Upper lobe of right lung (tissue), 1 donor: ENCODE data around the gene ZCWPW1. TPM values are rescaled to one million over a fixed set of nuclear protein-coding genes. Genes with fewer than 3 reads are reported as not detected.

ENCODE experiments used
- ATAC-seq: fragments of 200-7000 bp; cut with Tn5 transposase; one replicate; pipeline ENCODE4 v1.9.1; 2020; ENCODE audit warnings: mild to moderate bottlenecking, moderate library complexity
- DNase-seq: peaks from one replicate; pipeline ENCODE4 v3.0.0-alpha.2; 2020
- H3K27ac ChIP-seq: fragments of 200-600 bp; one replicate; pipeline ENCODE4 v1.8.0; 2022
- H3K27me3 ChIP-seq: fragments of 200-600 bp; one replicate; pipeline ENCODE4 v1.8.0; 2022; ENCODE audit warnings: mild to moderate bottlenecking
- H3K36me3 ChIP-seq: fragments of 200-600 bp; one replicate; pipeline ENCODE4 v1.8.0; 2022
- H3K4me1 ChIP-seq: fragments of 200-600 bp; one replicate; pipeline ENCODE4 v1.8.0; 2022
- H3K4me3 ChIP-seq: fragments of 200-600 bp; one replicate; pipeline ENCODE4 v1.8.0; 2022; ENCODE audit warnings: mild to moderate bottlenecking
- H3K9me3 ChIP-seq: fragments of 200-600 bp; one replicate; pipeline ENCODE4 v1.8.0; 2022
- intact Hi-C: fragments of 100-400 bp; cut with DNase I; formaldehyde crosslinking; loops from one replicate; pipeline ENCODE4 v1.11.0; 2022
- total RNA-seq: library from RNA; stranded (reverse); fragmentation: NEBNext Ultra II Directional; extraction: Animal tissue kit (Norgen Biotek cat#: 25700); gene quantifications from one replicate; pipeline ENCODE4 v1.2.1, GENCODE V29; 2021
- TF ChIP-seq, protein P1 (sequence below): fragments of 200-600 bp; IDR thresholded peaks from one replicate; pipeline ENCODE4 v1.8.0; 2022; ENCODE audit warnings: antibody characterized with exemption
- donor health status: DM: no; HTN: yes; CAD: no; lungs with severe emphysema.

Gene ZCWPW1
- total RNA-seq, 1 donor from 2014 or later = 4.8 TPM

DNA sequence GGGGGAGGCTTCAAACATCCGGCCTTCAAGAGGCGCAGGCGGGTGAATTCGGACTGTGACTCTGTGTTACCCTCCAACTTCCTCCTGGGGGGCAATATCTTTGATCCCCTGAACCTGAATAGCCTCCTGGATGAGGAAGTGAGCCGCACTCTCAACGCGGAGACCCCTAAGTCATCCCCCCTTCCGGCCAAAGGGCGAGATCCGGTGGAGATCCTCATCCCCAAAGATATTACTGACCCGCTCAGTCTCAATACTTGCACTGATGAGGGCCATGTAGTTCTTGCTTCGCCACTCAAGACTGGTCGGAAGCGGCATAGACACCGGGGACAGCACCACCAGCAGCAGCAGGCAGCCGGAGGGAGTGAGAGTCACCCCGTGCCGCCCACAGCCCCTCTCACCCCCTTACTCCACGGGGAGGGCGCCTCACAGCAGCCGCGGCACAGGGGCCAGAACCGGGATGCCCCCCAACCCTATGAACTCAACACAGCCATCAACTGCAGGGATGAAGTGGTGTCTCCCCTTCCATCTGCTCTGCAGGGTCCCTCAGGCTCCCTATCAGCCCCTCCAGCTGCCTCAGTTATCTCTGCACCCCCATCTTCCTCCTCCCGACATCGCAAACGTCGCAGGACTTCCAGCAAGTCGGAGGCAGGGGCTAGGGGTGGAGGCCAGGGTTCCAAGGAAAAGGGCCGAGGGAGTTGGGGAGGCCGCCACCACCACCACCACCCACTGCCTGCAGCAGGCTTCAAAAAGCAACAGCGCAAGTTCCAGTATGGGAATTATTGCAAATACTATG lies 2.2 kb upstream of the ZCWPW1 start:
- TF ChIP-seq, protein P1, sequence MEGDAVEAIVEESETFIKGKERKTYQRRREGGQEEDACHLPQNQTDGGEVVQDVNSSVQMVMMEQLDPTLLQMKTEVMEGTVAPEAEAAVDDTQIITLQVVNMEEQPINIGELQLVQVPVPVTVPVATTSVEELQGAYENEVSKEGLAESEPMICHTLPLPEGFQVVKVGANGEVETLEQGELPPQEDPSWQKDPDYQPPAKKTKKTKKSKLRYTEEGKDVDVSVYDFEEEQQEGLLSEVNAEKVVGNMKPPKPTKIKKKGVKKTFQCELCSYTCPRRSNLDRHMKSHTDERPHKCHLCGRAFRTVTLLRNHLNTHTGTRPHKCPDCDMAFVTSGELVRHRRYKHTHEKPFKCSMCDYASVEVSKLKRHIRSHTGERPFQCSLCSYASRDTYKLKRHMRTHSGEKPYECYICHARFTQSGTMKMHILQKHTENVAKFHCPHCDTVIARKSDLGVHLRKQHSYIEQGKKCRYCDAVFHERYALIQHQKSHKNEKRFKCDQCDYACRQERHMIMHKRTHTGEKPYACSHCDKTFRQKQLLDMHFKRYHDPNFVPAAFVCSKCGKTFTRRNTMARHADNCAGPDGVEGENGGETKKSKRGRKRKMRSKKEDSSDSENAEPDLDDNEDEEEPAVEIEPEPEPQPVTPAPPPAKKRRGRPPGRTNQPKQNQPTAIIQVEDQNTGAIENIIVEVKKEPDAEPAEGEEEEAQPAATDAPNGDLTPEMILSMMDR = no peak
- DNase-seq = peak; percentile 69
- H3K9me3 ChIP-seq = no peaks in the 10 kb centered on the region
- peaks cover 28% of the 10 kb centered on the region for H3K36me3 ChIP-seq
- peaks cover 44% of the 10 kb centered on the region for H3K4me1 ChIP-seq
- ATAC-seq = no peak
- intact Hi-C loops = no loop called here
- H3K27me3 ChIP-seq = no peaks in the 10 kb centered on the region
- H3K4me3 ChIP-seq = peak overlapping the region; percentile 90
- peak overlapping the region; percentile 100 for H3K27ac ChIP-seq

DNA sequence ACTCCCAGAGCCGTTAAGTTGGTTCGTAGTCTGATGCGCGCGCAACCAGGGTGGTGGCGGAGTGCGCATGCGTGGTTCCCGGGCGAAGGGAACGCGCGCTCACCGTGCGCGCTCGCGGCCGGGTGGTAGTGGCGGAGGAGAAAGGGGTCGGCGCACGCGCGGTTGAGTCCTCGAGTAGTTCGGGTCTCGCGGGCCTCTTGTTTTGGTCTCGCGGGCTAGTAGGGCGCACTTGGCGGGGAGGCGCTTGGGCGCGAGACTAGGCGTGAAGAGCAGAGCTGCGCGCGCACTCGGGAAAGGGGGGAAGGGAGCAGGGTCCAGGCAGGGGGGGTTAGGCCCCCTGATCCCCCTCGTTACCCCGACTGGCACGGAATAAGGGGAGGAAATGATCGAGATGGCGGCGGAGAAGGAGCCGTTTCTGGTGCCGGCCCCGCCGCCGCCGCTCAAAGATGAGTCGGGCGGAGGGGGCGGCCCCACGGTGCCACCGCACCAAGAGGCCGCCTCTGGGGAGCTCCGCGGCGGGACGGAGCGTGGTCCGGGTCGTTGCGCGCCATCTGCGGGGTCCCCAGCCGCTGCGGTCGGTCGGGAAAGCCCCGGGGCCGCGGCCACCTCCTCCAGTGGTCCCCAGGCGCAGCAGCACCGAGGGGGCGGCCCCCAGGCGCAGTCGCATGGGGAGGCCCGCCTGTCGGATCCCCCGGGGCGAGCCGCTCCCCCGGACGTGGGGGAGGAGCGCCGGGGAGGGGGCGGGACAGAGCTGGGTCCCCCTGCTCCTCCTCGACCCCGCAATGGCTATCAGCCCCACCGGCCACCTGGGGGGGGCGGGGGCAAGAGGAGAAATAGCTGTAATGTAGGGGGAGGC lies 1.4 kb upstream of the ZCWPW1 start, which contains the start of gene MEPCE:
TSS of gene MEPCE (plus strand) at position 195 of the 856 bp plus-strand sequence. CDS start at position 383, 188 bp downstream.
- no peaks in the 10 kb centered on the region for H3K9me3 ChIP-seq
- peak; percentile 99 for DNase-seq
- peaks cover 38% of the 10 kb centered on the region for H3K4me1 ChIP-seq
- TF ChIP-seq, protein P1 = no peak
- H3K27me3 ChIP-seq = no peaks in the 10 kb centered on the region
- peak; percentile 74 for ATAC-seq
- peak within 1 kb of the TSS; percentile 90 for H3K4me3 ChIP-seq
- peak within 1 kb of the TSS; percentile 100 for H3K27ac ChIP-seq
- H3K36me3 ChIP-seq = peaks cover 28% of the 10 kb centered on the region
- intact Hi-C loops = no loop called here

DNA sequence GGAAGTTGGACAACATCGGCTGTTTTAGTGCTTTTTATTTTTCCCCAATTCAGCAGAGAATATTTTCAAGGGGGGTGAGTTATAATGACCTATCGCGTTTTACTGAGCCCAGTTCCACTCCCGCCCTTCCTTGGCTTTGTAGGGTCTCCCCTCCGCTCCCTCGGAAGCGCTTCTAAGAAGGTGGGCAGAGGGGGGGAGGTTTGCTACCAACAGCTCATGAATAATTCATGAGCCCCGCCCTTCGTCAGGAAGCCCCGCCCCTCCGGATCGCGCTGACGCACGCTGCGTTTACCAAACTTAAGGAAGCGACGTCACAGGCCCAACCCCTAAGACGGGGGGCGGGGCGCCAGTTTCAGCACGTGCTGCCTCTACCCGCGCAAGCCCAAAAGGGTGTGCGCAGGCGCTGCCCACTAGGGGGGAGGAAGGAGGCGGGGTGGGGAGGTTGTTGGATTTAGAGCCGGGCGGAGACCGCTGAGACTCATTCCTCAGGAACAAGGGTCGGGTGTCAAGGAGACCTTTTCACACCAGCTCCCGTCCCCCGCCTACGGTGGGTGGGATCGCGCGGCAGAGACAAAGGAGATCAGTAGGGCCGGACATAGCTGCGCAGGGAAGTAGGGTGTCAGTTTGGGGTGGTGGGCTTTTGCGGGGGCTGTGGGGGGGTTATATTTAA lies 599 bp upstream of the ZCWPW1 start:
- H3K4me3 ChIP-seq = peak overlapping the region; percentile 90
- intact Hi-C loops = no loop called here
- ATAC-seq = peak; percentile 84
- no peaks in the 10 kb centered on the region for H3K9me3 ChIP-seq
- peak; percentile 100 for DNase-seq
- H3K27ac ChIP-seq = peak overlapping the region; percentile 100
- H3K36me3 ChIP-seq = peaks cover 20% of the 10 kb centered on the region
- no peaks in the 10 kb centered on the region for H3K27me3 ChIP-seq
- peaks cover 32% of the 10 kb centered on the region for H3K4me1 ChIP-seq
- TF ChIP-seq, protein P1 = peak; percentile 26

DNA sequence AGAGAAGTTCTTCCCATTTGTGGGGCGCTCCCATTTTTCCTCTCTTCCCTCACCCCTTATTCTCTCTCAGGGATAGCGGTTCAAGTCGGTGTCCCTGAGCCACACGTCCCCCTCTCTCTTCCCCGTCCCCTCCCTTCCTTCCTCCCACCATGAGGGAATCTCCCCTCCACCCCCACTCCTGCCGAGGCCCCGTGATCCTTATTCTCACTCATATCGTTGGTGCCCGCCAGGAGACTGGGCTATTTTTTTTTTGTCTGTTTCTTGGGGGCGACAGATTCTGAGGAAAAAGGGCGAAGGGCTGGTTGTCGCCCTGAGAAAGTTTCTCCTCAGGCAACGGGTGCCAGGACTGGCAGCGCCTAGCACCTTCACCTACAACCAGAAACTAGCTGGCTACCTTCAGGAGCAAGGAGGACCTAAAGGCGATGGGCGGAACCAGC lies 723 bp downstream of the ZCWPW1 start:
- peak overlapping the region; percentile 90 for H3K4me3 ChIP-seq
- DNase-seq = no peak

DNA sequence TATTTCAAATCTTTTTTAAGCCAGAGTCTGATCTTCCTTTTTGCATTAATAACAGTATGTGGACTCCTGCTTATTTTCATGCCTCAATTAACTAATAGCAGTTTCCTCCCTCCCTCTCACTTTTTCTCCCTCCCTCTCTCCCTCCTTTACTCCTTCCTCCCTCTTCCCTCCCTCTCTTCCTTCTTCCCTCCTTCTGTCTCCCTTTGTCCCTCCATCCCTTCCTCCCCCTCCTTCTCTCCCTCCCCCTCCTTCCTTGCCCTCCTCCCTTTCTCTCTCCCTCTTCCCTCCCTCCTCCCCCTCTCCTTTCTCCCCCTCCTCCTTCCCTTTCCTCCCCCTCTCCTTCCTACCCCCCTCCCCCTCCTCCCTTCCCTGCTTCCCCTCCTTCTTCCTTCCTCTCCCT lies 2.0 kb downstream of the ZCWPW1 start:
- H3K4me3 ChIP-seq = no peak overlapping the region
- H3K9me3 ChIP-seq = no peaks in the 10 kb centered on the region
- intact Hi-C loops = no loop called here
- TF ChIP-seq, protein P1 = no peak
- H3K27ac ChIP-seq = no peak overlapping the region
- ATAC-seq = no peak
- no peaks in the 10 kb centered on the region for H3K27me3 ChIP-seq
- H3K4me1 ChIP-seq = peaks cover 16% of the 10 kb centered on the region
- H3K36me3 ChIP-seq = no peaks in the 10 kb centered on the region
- DNase-seq = no peak

More for the DNA sequence above, 723 bp downstream of the ZCWPW1 start:
- no peaks in the 10 kb centered on the region for H3K27me3 ChIP-seq
- TF ChIP-seq, protein P1 = no peak
- intact Hi-C loops = no loop called here
- H3K36me3 ChIP-seq = peaks cover 7% of the 10 kb centered on the region
- H3K9me3 ChIP-seq = no peaks in the 10 kb centered on the region
- no peak for ATAC-seq
- peaks cover 24% of the 10 kb centered on the region for H3K4me1 ChIP-seq
- H3K27ac ChIP-seq = peak overlapping the region; percentile 100
